DLD1 (cell line): ENCODE data around the gene LIN28A.

Experiments used
- in situ Hi-C: cut with HindIII; loops from 2 replicates; pipeline ENCODE4 v1.10.0; 2017; ENCODE audit warnings: low sequenced_read_pairs

LIN28A gene

GRCh38 chr1:26478159-26478558, 67.5 kb downstream of the LIN28A start:
- in situ Hi-C loops = no loop called here

- in situ Hi-C loops = no loop called here
Observed at GRCh38 chr1:26478988-26479387, 68.4 kb downstream of the LIN28A start.
